GM18517 (cell line): Measurements from ENCODE around the gene ACKR3.

Experiments
- ATAC-seq: cut with Tn5 transposase; IDR thresholded peaks from one replicate; pipeline ENCODE4 v1.9.1; 2021; ENCODE audit warnings: mild to moderate bottlenecking, moderate library complexity; ENCODE audit not compliant: unreplicated experiment

ACKR3 gene

DNA sequence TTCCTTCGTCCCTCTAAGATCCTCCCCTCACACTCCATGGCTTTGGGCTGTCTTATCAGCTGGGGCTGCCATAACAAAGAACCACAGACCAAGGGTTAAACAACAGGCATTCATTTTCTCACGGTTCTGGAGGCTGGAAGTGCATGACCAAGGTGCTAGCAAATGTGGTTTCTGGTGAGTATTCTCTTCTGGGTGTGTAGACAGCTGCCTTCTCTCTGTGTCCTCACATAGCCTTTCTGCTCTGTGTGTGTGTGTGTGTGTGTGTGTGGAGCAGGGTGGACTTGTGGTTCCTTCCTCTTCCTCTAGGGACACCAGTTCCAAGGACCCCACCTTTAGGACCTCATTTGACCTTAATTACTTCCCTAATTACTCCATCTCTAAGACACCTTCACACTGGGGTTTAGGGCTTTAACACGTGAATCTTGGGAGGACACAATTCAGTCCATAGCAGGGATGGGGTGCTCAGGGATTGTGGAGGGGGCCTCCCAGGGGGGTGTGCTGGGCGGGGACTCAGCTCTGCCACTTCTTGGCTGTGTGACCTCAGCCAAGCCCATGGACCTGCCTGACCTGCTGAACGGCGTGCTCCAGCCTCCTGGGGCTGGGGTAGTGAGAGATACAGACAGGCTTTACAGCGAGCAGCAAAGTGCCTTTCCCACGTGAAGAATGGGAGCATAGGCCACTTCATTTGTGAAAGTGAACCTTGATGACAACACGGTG lies 38.0 kb downstream of the ACKR3 start:
- ATAC-seq: no peak

DNA sequence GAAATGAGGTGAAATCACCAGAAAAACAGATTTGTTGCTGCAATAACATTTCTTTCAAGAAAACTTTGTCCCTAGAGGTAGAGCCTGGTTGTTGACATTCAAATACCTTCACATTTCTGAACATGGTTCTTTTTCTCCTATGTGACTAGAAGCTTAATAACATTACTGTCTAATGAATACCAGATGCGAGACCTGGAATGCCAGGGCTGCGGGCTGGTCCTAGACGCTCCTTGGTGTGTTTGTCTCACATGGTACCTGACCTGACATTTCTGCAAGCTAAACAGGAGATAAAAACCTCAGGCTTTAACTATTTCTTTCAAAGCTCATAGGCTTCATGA lies 38.5 kb downstream of the ACKR3 start:
- ATAC-seq: no peak

- no peak for ATAC-seq
Observed at GRCh38 chr2:236608710-236609109, 39.1 kb downstream of the ACKR3 start.

DNA sequence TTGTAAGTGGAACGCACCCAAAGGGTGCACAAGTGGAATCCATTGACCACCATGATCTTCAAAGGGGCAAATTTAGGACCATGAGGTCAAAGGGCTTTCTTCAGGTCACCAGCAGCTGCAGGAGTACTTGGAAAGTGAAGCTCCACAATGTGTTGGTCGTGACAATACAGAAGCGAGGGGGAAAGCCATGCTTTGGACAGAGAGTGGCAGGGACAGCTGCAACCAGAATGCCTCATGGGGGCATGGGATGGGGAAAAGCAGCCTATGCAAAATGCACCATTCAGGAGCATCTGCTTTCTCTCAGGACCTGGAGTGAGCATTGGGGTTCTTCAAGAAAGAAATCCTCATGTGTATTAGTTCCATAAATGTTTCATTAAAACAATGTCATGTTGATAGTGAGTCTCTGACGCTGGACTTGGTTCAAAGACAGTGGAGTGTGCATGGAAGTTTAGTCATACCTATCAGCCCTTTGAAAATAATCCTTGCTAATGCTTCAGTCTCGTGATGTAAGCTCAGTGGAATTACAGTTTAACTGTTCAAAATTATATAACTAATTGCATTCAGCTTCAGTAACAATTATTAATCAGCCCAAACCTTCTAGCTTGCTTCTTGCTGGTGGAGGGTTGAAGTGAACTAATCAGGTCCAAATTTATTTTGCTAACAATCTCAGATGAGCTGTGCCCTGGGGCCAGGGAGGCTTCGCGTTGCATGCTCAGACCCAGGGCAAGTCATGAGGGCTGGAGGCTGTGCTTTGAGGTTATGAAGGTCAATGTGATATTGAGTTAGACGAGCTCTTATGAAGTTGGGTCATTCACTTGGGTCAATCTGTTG lies 41.6 kb downstream of the ACKR3 start:
- ATAC-seq: no peak

DNA sequence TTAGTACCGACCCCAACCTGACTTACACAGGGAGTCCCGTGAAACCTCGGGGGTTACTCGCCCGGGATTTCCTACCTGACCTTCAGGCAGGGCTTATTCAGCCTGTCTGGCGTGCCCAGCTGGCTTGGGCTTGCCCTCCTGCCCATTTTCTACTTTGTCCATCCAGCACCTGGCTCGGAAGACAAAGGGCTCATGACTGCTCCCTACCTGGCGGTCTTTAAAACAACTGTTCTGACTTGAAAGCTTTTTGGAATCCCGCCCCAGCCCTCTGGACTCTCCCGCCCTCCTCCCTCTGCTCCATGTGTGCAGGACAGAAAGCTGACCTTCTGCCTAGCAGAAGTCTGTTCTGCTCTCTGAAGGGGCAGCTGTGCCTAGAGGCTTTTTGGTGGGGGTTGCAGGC lies 43.1 kb downstream of the ACKR3 start:
- ATAC-seq: no peak

DNA sequence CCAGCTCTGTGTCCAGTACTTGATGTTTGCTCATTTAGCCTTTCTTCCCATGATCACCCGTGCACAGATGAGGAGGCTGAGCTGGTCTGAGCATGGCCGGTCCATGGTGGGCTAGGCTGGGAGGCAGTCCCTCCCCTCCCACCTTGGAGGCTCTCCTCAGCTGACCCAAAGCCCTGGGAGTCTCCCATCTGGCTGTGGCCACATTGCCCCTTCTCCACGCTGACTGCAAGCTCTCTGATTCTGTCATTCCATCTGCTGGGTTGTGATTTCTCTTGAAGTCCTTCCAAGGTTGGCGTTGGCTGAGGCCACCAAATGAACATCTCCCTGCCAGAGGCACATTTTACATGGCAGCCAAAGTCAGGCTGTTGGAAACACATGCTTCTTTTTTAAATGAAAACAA lies 44.0 kb downstream of the ACKR3 start:
- no peak for ATAC-seq

DNA sequence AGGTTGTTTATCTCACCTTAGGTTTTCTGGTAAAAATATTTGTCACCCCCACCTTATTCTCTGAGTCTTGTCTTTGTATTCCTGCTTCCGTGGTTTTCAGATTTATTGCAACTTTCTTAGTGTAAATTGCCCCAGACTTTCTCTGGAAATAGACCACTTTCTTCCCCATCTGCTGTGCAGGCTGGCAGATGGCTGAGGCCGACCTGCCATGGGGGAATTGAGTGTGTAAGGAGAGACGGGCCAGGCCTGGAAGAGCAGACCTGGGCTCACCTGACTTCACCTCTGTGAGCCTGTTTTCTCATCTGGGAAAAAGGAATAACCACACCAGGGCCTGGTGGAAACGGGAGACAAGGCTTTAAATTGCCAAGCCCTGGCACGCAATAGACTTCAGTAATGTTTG lies 44.9 kb downstream of the ACKR3 start:
- no peak for ATAC-seq

DNA sequence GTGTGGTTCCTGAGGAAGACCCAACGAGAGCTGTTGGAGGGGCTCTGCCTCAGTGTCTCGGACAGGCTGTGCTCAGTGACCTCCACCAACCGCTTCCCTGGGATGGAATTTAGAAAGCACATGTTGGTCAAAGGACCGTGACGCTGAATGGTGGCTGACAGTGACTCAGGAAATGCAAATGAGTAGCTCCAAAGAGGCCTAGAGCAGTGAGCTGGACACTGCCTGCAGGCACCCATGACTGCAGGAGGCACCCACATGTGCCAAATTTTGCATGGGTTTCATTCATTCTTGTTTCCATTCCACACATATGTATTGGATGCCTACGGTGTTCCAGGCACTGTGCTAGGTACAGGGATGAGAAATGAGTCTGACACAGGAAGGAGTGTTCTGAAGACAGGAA lies 46.4 kb downstream of the ACKR3 start:
- ATAC-seq: no peak

GRCh38 chr2:236616624-236617023 lies 47.0 kb downstream of the ACKR3 start:
- no peak for ATAC-seq

- no peak for ATAC-seq
Observed at GRCh38 chr2:236617221-236617737, 47.7 kb downstream of the ACKR3 start.

- ATAC-seq: no peak
Observed at GRCh38 chr2:236617796-236618195, 48.2 kb downstream of the ACKR3 start.

DNA sequence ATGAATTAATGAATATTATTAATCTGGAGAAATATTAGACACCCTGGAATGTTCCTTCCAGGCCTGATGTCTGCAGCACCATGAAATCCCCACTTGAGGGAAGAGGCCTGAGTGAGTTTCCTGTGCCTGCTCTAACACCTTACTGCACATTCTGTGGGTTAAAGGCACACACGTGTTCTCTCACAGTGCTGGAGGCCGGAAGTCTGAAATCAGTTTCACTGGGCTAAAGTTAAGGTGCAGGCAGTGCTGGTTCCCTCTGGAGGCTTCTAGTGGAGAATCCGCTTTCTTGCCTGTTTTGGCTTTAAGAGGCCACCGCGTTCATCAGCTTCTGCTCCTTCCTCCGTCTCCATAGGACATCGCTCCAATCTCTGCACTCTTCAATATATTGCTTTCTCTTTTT lies 48.7 kb downstream of the ACKR3 start:
- no peak for ATAC-seq

DNA sequence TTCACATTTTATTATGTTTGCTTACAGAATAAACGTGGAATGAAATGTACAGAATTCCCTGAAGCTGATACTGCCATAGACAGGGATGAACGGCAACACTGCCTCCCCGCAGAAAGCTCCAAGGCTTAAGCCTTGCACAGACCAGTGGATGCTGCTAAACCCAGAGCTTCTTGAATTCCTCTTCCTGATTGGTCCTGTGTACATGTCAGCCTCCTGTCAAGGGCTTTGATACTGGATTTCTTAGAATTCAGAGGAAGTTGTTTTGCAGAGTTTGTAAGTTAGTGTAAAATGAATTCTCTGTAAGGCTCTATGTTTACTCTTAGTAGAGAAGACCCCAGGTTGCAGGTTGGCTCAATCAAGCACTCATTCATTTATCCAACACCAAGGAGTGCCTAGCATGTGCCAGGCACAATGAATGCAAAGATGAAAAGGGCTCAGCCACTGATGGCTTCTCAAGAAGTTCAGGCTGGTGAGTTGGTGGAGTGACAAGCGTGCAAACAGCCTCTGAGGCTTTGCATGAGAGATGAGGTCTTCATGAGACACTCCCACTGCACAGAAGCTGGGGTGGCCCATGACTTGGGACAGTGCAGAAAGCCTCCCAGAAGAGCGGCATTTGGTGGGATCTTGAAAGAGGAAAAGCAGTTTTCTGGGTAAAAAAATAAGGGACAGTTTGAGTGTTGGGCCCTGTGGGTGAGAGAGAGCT lies 50.4 kb downstream of the ACKR3 start:
- ATAC-seq: no peak

GRCh38 chr2:236621786-236622185 lies 52.2 kb downstream of the ACKR3 start:
- no peak for ATAC-seq

GRCh38 chr2:236622201-236622600 lies 52.6 kb downstream of the ACKR3 start:
- ATAC-seq: no peak

- ATAC-seq: no peak
Observed at GRCh38 chr2:236622660-236623059, 53.0 kb downstream of the ACKR3 start.

DNA sequence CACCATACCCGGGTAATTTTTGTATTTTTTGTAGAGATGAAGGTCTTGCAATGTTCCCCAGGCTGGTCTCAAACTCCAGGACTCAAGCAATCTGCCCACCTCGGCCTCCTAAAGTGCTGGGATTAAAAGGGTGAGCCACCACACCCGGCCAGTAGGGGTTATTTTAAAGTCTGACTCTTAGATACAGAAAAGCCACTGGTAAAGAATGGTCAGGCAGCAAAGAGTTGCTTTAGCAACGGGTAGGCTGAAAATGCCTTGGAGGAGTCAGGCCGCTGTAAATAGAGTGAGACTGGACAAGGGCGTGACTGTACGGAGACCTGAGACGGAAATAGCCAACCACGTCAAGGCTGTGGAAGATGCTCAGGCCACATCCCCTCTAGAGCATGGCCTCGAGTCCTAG lies 54.2 kb downstream of the ACKR3 start:
- no peak for ATAC-seq

DNA sequence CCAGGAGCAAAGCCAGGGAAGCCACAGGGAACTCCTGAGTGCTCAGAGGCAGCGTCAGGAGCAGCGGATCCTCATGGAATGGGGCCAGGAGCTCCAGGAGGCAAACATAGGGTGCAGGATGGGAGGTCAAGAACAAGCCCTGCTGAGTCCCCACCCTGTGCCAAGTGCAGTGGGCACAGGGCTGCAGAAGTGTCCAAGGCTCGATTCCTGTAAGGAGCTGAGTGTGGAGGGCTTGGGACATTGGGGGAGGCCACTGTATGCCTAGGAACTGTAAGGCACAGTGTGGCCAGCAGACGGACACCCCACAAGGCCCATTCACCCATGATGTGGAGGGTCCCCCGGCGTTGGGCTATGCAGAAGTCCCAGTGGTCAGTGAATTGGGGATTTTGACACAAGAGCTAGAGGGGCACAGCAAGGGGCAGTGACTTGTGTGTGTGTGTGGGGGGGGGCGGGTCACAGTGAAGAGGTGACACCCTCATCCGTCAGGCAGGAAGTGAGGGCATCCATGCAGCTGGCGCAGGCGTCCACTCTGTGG lies 55.6 kb downstream of the ACKR3 start:
- ATAC-seq: no peak

DNA sequence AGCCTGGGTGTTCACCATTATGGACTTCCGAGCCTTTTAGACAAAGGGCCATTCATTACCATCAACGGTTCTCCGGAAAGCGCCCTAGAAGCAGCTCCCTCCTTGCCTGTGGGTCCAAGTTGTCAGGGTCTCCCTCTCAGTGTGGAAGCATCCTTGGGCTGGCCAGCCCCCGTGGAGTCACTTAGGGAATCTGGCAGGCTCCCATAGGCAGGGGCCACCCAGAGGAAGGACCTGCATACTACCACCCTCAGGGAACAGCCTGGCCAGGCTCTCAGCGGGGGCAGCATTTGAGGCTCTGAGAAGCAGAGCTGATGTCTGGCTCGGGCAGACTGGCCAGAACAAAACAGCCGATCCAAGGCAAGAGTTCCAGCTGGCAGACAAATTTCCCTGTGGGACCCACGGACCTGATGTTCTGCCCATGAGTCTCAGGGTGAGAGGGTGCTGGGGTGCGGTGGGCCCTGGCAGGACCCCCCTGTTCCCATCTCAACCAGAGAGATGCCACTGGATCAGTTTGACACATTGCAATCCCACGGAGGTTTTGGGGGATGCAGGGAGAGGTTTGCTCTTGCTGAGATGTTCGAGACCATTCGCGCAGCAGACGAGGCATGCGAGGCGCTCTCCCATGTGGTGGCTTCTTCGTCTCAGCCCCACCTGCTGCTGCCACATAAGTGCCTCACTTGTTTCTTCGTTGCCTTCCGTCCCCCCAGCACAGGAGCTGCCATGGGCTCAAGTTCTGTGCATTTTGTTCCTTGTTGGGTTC lies 56.9 kb downstream of the ACKR3 start:
- no peak for ATAC-seq

- ATAC-seq: no peak
Observed at GRCh38 chr2:236627193-236627592, 57.6 kb downstream of the ACKR3 start.

DNA sequence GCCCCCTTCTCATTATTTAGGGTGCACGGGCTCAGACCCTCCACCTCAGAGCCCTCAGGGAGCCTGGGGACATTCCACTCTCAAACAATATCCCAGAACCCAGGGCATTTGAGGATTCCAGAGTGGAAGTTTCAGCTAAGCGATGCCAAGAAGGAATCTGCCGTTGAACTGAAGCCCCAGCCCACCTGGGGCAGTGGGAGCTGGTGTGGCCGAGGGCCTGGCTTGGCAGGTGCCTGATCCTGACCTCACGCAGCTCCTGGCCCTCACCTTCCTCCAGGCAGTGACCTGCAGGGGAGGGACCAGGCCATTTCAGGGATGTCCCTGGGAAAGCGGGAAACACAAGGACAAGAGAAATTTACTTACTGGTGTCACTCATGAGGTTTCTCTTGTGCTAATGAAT lies 58.2 kb downstream of the ACKR3 start:
- no peak for ATAC-seq
